ENCODE results near the gene SPARCL1.

DNA sequence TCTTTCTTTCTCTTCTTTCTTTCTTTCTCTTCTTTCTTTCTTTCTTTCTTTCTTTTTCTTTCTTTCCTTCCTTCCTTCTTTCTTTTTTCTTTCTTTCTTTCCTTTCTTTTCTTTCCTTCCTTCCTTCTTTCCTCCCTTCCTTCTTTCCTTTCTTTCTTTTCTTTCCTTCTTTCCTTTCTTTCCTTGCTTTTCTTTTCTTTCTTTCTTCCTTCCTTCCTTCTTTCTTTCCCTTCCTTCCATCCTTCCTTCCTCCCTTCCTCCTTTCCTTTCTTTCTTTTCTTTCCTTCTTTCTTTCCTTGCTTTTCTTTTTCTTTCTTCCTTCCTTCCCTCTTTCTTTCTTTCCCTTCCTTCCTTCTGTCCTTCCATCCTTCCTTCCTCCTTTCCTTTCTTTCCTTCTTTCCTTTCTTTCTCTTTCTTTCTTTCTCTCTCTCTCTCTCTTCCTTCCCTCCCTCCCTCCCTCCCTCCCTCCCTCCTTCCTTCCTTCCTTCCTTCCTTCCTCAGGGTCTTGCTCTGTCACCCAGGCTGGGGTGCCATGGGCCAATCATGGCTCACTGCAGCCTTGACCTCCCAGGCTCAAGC lies 13.6 kb upstream of the SPARCL1 start:
- TF ChIP-seq SUZ12 (IDR thresholded peaks at IDR 0.05; ENCODE audit: low read depth, low read length) (no peak), CTCF (CRISPR knock-in tag; IDR thresholded peaks at IDR 0.05) (no peak), RELA (CRISPR knock-in tag; IDR thresholded peaks at IDR 0.05) (no peak), ZNF17 (CRISPR knock-in tag; IDR thresholded peaks at IDR 0.05) (no peak), HIVEP1 (CRISPR knock-in tag; IDR thresholded peaks at IDR 0.05) (no peak), JUN (CRISPR knock-in tag; IDR thresholded peaks at IDR 0.05) (no peak)
